Ovary (tissue), 3 donors: ENCODE measurements around the gene MITF.

ENCODE experiments used
- CTCF ChIP-seq, 3 donors: fragments of 450-650 bp in 2 of 3; fragments of 200-600 bp in 1 of 3; IDR thresholded peaks; one replicate each; pipeline versions ENCODE4 v1.5.1 to v1.8.0; 2016 to 2022; ENCODE audit warnings: antibody characterized with exemption in 3 of 3, mild to moderate bottlenecking in 1 of 3
- POLR2A ChIP-seq: fragments of 450-650 bp; IDR thresholded peaks from one replicate; pipeline ENCODE4 v1.6.1; 2017; ENCODE audit warnings: antibody characterized with exemption, mild to moderate bottlenecking, moderate library complexity
- donor health status: DM: no; HTN: no; CAD: no.

GRCh38 chr3:69881756-69882428 is 142.6 kb downstream of the MITF start:
- no peak for TF ChIP-seq CTCF (IDR thresholded peaks at IDR 0.05)
- no peak for TF ChIP-seq POLR2A
